GM19438 (cell line): Measurements from ENCODE around the gene SLC16A2.
"Not testable (repeated sequence)": the region's sequence is repeated elsewhere in the genome, so short reads cannot be mapped to it uniquely, and the experiment has no call there.

Experiments used
- ATAC-seq: cut with Tn5 transposase; IDR thresholded peaks from one replicate; pipeline ENCODE4 v1.9.1; 2021; ENCODE audit warnings: low read depth; ENCODE audit not compliant: unreplicated experiment

SLC16A2 gene

GRCh38 chrX:74505437-74505836 lies 84.1 kb downstream of the SLC16A2 start:
- no peak for ATAC-seq

- peak; percentile 85 for ATAC-seq
Measured at GRCh38 chrX:74506317-74507115, 85.2 kb downstream of the SLC16A2 start.

GRCh38 chrX:74507191-74507590 lies 85.9 kb downstream of the SLC16A2 start:
- ATAC-seq = no peak

GRCh38 chrX:74509989-74510388 lies 88.7 kb downstream of the SLC16A2 start:
- no peak for ATAC-seq

DNA sequence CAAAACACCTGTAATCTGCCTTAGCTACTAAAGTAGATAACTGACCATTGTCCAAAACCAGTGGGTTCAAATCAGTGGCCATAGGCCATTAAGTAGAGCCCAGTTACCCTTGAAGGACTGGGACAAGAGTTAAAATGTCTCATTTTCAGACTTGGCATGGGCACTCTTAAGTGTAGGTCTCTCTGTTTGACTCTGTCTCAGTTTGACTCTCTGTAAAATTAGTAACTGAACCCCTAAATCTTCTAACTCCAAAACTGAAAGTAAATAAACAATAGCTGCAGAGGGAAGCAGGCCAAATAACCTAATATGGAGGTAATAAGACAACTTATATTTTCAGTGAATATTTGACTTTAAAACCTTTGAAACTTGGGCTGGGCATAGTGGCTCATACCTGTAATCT lies 89.1 kb downstream of the SLC16A2 start:
- ATAC-seq = no peak

DNA sequence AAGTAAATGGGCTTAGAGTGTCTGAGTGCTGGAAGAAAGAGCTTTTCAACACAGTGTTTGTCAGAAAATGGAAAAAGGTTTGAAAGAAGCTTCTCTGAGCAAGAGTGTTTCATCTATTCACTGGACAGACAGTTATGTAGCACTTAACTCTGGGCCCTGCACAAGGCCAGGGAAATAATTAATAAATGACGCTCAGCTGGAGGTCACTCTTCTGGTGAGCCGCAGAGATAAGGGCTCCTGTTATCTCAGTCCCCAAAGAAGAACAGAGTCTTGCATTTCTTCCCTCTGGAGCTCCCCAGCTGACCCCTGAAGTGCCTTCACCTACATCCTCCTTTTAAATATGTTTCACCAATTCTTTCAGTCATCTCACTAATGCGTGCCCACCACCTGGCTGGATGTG lies 90.4 kb downstream of the SLC16A2 start:
- ATAC-seq = no peak

- no peak for ATAC-seq
Measured at GRCh38 chrX:74514384-74514783, 93.1 kb downstream of the SLC16A2 start.

GRCh38 chrX:74515356-74515755 lies 94.1 kb downstream of the SLC16A2 start:
- ATAC-seq = no peak

DNA sequence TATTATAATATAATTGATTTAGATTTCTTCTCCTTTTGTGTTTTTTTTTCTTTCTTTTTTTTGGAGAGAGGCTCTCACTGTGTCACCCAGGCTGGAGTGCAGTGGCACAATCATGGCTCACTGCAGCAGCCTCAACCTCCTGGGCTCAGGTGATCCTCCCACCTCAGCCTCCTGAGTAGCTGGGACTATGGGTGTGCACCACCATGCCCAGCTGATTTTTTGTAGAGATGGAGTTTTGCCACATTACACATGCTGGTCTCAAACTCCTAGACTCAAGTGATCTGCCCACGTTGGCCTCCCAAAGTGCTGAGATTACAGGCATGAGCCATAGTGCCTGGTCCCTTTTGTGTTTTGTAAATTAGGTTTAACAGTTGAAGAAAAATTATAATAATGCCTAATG lies 94.7 kb downstream of the SLC16A2 start:
- ATAC-seq = not testable (repeated sequence)

DNA sequence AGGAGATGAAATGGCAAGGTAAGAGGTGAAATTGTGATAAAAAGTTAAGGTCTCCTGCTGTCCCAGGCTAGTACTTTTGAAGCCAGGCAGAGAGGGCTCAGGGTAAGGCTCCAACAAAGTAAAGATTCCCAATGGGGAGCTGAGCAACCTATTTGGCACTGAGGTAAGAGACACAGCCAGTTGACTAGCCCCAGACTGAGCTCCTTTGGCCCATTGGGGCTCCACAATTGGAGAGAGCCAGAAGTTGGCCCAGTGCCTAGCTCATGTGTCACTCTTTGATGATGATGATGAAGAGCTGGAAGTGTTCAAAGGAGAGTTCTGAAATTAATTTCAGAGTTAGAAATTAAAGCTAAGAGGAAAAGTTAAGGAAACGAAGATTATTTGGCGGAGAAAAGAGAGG lies 98.6 kb downstream of the SLC16A2 start:
- no peak for ATAC-seq

DNA sequence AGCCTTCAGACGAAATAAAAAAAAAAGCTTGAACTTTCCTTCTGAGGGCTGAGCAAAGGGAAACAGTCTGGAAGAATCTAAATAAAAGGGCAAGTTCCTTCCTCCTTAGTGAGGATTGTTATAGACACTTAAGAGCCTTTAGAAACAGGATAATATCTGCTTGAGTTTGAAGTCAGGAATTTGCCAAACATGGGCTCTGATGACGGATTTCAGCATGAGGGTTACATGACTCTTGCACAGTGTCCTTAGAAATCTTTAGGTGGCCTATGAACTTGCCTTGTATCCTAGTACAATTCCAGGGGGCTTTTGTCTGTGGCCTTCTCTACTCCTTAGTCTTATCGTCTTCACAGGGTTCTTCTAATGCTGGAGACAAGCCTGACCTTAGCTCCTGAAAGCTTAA lies 99.0 kb downstream of the SLC16A2 start:
- no peak for ATAC-seq

DNA sequence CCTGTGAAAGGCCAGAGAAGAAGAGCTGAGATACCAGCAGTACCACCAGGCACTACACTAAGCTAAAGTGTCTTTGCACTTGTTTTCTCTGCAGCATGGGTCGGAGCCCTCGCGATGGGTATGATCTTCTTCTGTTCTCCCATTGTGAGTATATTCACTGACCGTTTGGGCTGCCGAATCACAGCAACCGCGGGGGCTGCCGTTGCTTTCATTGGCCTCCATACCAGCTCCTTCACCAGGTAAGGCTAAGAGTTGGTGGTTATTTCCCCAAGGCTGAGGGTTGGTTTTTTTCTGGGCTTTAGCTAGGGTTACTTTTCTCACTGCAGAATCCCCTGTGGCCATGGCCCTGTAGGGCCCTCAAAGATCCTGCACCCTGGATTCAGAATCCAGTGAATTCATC lies 99.6 kb downstream of the SLC16A2 start:
- no peak for ATAC-seq

DNA sequence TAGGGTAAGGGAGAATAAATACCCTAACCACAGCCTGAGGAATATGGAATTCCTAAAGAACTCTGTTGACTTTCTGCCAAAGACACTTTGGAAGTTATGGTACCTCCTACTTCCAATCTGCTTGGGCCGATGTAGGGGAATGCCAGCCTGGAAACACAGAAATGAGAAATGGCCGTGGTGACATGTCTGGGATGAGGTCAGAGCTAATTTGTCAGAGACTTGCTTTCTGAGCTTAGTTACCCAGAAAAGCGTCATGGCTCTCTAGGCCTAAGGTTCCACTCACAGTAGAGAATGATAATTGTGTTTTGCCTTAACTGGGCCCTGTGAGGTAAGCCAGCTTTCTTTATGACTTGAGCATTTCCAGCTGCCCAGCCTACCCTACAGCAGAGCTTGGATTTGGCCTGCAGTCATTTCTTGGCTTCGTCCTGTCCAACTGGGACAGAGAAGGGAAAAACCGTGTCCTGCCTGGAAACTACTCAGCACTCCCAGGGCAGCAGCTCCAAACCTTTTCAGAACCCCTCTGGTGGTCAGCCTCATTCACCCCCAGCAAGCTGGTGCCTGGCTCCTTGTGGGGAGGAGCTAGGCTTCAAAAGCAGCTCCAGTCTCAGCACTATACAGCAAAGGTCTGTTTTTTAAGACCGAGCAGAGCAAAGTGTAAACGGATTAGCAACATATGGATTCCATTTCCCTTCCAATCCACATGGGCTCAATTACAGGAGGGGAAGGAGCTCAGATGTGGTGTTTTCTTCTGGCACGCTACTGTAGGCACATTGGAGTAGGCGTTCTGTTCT lies 100.9 kb downstream of the SLC16A2 start:
- no peak for ATAC-seq

- no peak for ATAC-seq
Measured at GRCh38 chrX:74523224-74523623, 101.9 kb downstream of the SLC16A2 start.

GRCh38 chrX:74523870-74524735 lies 102.8 kb downstream of the SLC16A2 start:
- no peak for ATAC-seq

GRCh38 chrX:74525116-74525515 lies 103.8 kb downstream of the SLC16A2 start:
- ATAC-seq = no peak

- no peak for ATAC-seq
Measured at GRCh38 chrX:74526764-74527163, 105.5 kb downstream of the SLC16A2 start.

DNA sequence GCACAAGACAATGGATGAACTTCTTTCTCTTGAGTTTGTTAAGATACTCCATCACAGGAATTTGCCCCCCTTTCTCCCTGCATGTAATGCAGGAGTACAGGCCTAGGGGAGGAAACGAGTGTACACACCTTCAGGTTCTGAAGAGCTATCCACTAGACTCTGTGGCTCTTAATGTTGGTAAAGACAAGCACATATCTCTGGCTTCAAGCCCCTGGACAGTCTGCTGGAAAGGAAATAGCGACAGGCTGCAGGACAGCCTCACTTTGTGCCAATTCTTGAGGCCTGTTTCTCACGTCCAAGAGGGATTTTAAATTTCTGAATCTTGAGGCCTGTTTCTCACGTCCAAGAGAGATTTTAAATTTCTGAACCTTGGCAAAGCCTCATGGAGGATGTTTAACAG lies 106.1 kb downstream of the SLC16A2 start:
- ATAC-seq = no peak

DNA sequence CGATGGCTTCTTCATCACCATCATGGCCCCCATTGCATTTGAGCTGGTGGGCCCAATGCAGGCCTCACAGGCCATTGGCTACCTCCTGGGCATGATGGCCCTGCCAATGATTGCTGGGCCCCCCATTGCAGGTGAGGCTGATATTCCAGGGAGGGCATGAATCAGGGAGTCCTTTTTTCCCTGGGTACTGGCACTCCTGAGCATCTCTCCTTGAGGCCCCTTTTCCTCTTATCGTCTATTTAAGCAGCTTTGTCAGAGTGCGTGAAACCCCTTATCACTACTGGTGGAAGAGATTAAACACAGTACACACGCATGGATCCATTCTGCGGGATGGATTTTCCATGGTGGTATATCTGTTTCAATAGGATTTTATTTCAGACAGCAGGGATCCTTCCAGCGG lies 108.0 kb downstream of the SLC16A2 start:
- no peak for ATAC-seq

DNA sequence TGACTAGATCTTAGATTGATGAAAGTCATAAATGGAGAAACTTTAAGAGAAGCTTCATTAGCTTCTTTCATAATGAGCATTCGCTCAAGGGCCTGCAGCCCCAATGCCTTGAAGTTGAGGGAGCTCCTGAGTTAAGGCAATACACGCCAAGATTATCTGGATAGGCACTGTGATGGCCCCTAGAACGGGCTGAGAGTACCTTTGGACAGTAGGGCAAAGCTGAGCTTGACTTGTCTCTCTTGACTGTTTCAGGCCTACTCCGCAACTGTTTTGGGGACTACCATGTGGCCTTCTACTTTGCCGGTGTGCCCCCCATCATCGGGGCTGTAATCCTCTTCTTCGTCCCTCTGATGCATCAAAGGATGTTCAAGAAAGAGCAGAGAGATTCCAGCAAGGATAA lies 109.8 kb downstream of the SLC16A2 start:
- no peak for ATAC-seq

GRCh38 chrX:74534569-74535038 lies 113.3 kb downstream of the SLC16A2 start:
- ATAC-seq = no peak
